Measurements from ENCODE around the gene GP1BB. TPM values are rescaled to one million over a fixed set of nuclear protein-coding genes. Genes with fewer than 3 reads are reported as not detected.

GP1BB gene
- polyA plus RNA-seq, 1 donor from 2014 or later, result 42.0 TPM

DNA sequence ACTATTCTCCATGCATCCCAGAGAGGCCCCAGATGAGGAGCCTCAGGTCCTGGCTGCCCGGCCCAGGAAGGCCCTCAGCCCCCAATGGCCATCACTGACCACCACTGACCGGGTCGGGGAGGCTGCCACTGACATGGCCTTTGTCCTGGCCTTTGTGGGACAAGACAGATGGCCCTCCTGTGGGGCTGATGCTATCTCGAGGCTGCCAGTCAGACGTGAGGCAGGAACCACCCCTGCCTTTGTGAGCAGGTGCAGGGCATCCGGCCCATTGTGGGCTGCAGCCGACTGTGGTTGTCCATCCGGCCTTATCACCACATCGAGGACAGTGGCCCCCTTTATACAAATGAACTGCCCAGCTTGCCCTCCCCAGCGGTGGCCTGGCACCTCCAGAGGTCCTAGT, 5.5 kb downstream of the GP1BB start:
- Histone ChIP-seq H2AFZ (ENCODE audit: low read depth, low read length) (no peak overlapping the region), H3K4me3 (ENCODE audit: low read length) (no peak overlapping the region), H3F3A (ENCODE audit: insufficient read depth, low read length, poor library complexity, severe bottlenecking) (no peaks in the 10 kb centered on the region), H3K9me2 (ENCODE audit: insufficient read depth, low read length) (no peaks in the 10 kb centered on the region), H3K9me3 (ENCODE audit: low read length) (no peaks in the 10 kb centered on the region), H4K20me1 (ENCODE audit: insufficient read depth) (peaks cover 3% of the 10 kb centered on the region), H3K79me2 (replicated peaks; ENCODE audit: insufficient read depth, low read length) (no peaks in the 10 kb centered on the region), H3K4me2 (ENCODE audit: low read length) (no peak overlapping the region), H3K9ac (ENCODE audit: low read length) (no peak overlapping the region), H3K36me3 (ENCODE audit: insufficient read depth, low read length) (no peaks in the 10 kb centered on the region), H3K27me3 (ENCODE audit: insufficient read depth, low read depth, low read length) (peaks cover 45% of the 10 kb centered on the region), H3K27ac (ENCODE audit: low read length) (no peak overlapping the region)
- TF ChIP-seq EZH2 (IDR thresholded peaks at IDR 0.05; ENCODE audit: borderline replicate concordance, insufficient read depth, low read length, poor library complexity, severe bottlenecking), result no peak
- no peak for TF ChIP-seq TAF1 (IDR thresholded peaks at IDR 0.05; ENCODE audit: low read depth)
- TF ChIP-seq RAD21 (conservative IDR thresholded peaks at IDR 0.05), result no peak
- TF ChIP-seq, protein P1, sequence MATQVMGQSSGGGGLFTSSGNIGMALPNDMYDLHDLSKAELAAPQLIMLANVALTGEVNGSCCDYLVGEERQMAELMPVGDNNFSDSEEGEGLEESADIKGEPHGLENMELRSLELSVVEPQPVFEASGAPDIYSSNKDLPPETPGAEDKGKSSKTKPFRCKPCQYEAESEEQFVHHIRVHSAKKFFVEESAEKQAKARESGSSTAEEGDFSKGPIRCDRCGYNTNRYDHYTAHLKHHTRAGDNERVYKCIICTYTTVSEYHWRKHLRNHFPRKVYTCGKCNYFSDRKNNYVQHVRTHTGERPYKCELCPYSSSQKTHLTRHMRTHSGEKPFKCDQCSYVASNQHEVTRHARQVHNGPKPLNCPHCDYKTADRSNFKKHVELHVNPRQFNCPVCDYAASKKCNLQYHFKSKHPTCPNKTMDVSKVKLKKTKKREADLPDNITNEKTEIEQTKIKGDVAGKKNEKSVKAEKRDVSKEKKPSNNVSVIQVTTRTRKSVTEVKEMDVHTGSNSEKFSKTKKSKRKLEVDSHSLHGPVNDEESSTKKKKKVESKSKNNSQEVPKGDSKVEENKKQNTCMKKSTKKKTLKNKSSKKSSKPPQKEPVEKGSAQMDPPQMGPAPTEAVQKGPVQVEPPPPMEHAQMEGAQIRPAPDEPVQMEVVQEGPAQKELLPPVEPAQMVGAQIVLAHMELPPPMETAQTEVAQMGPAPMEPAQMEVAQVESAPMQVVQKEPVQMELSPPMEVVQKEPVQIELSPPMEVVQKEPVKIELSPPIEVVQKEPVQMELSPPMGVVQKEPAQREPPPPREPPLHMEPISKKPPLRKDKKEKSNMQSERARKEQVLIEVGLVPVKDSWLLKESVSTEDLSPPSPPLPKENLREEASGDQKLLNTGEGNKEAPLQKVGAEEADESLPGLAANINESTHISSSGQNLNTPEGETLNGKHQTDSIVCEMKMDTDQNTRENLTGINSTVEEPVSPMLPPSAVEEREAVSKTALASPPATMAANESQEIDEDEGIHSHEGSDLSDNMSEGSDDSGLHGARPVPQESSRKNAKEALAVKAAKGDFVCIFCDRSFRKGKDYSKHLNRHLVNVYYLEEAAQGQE (IDR thresholded peaks at IDR 0.05; ENCODE audit: borderline replicate concordance), result no peak
- TF ChIP-seq, protein P2, sequence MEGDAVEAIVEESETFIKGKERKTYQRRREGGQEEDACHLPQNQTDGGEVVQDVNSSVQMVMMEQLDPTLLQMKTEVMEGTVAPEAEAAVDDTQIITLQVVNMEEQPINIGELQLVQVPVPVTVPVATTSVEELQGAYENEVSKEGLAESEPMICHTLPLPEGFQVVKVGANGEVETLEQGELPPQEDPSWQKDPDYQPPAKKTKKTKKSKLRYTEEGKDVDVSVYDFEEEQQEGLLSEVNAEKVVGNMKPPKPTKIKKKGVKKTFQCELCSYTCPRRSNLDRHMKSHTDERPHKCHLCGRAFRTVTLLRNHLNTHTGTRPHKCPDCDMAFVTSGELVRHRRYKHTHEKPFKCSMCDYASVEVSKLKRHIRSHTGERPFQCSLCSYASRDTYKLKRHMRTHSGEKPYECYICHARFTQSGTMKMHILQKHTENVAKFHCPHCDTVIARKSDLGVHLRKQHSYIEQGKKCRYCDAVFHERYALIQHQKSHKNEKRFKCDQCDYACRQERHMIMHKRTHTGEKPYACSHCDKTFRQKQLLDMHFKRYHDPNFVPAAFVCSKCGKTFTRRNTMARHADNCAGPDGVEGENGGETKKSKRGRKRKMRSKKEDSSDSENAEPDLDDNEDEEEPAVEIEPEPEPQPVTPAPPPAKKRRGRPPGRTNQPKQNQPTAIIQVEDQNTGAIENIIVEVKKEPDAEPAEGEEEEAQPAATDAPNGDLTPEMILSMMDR (IDR thresholded peaks at IDR 0.05; ENCODE audit: poor library complexity, severe bottlenecking), result no peak
- no peak for TF ChIP-seq EP300 (conservative IDR thresholded peaks at IDR 0.05; ENCODE audit: poor library complexity, severe bottlenecking)
- TF ChIP-seq SMC3 (conservative IDR thresholded peaks at IDR 0.05; ENCODE audit: poor library complexity), result no peak
- no peak for TF ChIP-seq POLR2AphosphoS5 (IDR thresholded peaks at IDR 0.05)
- TF ChIP-seq MXI1 (conservative IDR thresholded peaks at IDR 0.05; ENCODE audit: poor library complexity, severe bottlenecking), result no peak

DNA sequence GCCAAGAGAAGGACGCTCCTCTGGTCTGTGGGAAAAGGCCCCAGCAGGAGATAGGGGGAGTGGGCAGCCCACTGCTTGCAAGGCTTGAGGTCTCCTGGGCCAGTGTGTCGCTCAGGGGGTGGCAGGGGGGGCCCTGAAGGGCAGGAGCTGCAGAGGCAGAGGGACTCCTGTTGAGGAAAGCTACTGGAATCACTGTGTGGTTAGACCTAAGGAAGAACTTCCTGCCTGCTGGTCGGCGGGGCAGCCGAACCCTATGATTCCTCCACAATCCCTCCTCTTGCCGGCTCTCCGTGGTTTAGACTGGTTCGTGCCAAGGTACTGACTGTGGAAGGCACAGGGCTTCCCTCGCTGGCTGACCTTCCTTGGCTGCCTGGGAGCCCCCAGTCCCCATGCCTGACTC, 6.2 kb downstream of the GP1BB start:
- peaks cover 41% of the 10 kb centered on the region for H3K27me3 ChIP-seq (ENCODE audit: insufficient read depth, low read depth, low read length)

More for the DNA sequence above, 6.2 kb downstream of the GP1BB start:
- Histone ChIP-seq H3F3A (ENCODE audit: insufficient read depth, low read length, poor library complexity, severe bottlenecking) (no peaks in the 10 kb centered on the region), H4K20me1 (ENCODE audit: insufficient read depth) (peaks cover 3% of the 10 kb centered on the region), H3K4me2 (ENCODE audit: low read length) (no peak overlapping the region), H3K9me3 (ENCODE audit: low read length) (no peaks in the 10 kb centered on the region), H3K36me3 (ENCODE audit: insufficient read depth, low read length) (no peaks in the 10 kb centered on the region), H2AFZ (ENCODE audit: low read depth, low read length) (no peak overlapping the region), H3K79me2 (replicated peaks; ENCODE audit: insufficient read depth, low read length) (no peaks in the 10 kb centered on the region), H3K9ac (ENCODE audit: low read length) (no peak overlapping the region), H3K27ac (ENCODE audit: low read length) (no peak overlapping the region), H3K4me3 (ENCODE audit: low read length) (no peak overlapping the region), H3K9me2 (ENCODE audit: insufficient read depth, low read length) (no peaks in the 10 kb centered on the region)
- TF ChIP-seq, protein P1 (IDR thresholded peaks at IDR 0.05; ENCODE audit: borderline replicate concordance), result no peak
- TF ChIP-seq RAD21 (conservative IDR thresholded peaks at IDR 0.05) (no peak), POLR2AphosphoS5 (IDR thresholded peaks at IDR 0.05) (no peak), EP300 (conservative IDR thresholded peaks at IDR 0.05; ENCODE audit: poor library complexity, severe bottlenecking) (no peak), MXI1 (conservative IDR thresholded peaks at IDR 0.05; ENCODE audit: poor library complexity, severe bottlenecking) (no peak), EZH2 (IDR thresholded peaks at IDR 0.05; ENCODE audit: borderline replicate concordance, insufficient read depth, low read length, poor library complexity, severe bottlenecking) (no peak), SMC3 (conservative IDR thresholded peaks at IDR 0.05; ENCODE audit: poor library complexity) (no peak), TAF1 (IDR thresholded peaks at IDR 0.05; ENCODE audit: low read depth) (no peak)
- TF ChIP-seq, protein P2 (IDR thresholded peaks at IDR 0.05; ENCODE audit: poor library complexity, severe bottlenecking), result no peak
